ENCODE results near the gene PLXDC2.

Gene PLXDC2

DNA sequence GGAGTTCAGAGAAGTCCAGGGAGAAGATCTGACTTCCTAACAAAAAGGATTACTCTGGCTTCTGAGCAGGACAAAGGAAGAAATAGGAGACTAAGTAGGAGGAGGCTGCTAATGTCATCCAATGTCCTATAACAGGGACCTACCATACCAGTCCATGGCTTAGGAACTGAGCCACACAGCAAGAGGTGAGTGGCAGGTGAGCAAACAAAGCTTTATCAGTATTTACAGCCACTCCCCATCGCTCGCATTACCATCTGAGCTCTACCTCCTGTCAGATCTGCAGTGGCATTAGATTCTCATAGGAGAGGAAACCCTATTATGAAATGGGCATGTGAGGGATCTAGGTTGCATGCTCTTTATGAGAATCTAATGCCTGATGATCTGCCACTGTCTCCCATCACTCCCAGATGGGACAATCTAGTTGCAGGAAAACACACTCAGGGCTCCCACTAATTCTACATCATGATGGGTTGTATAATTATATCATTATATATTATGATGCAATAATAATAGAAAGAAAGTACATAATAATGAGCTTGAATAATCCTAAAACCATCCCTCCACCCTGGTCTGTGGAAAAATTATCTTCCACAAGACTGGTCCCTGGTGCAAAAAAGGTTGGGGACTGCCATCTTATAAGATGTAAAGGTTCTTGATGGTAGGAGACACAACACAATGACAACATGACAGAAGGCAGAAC, 487.4 kb downstream of the PLXDC2 start:
- no peak overlapping the region for H2AFZ ChIP-seq (ENCODE audit: low read depth, low read length)
- H3K27me3 ChIP-seq (ENCODE audit: insufficient read depth, low read length): no peaks in the 10 kb centered on the region
- no peak overlapping the region for H3K4me3 ChIP-seq (ENCODE audit: low read length)
- peaks cover 3% of the 10 kb centered on the region for H3K9me3 ChIP-seq (ENCODE audit: low read length)
- H3K4me1 ChIP-seq (ENCODE audit: insufficient read depth, low read length): peaks cover 9% of the 10 kb centered on the region
- no peaks in the 10 kb centered on the region for H3K36me3 ChIP-seq (ENCODE audit: insufficient read depth, low read length)

DNA sequence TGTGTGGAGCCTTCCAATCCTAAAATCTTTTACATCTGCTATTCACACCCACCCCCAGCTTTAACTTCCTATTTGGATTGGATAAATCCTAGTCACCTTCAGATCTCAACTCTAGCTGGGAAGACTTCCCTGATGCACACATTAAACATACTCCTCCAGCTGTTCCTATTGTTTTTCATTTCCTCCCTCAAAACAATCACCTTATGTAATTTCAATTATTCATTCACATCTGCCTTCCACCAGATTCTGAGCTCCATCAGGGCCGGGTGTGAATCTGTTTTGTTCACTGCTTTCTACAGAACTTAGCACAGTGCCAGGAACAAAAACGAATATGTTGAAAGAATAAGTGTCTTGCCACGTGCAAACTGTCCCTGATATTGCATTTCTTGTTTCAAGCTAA, 497.4 kb downstream of the PLXDC2 start:
- Histone ChIP-seq H3K9me3 (ENCODE audit: low read length) (peaks cover 11% of the 10 kb centered on the region), H3K4me1 (ENCODE audit: insufficient read depth, low read length) (no peaks in the 10 kb centered on the region), H3K27me3 (ENCODE audit: insufficient read depth, low read length) (no peaks in the 10 kb centered on the region), H3K4me3 (ENCODE audit: low read length) (no peak overlapping the region), H3K36me3 (ENCODE audit: insufficient read depth, low read length) (no peaks in the 10 kb centered on the region), H2AFZ (ENCODE audit: low read depth, low read length) (no peak overlapping the region)

DNA sequence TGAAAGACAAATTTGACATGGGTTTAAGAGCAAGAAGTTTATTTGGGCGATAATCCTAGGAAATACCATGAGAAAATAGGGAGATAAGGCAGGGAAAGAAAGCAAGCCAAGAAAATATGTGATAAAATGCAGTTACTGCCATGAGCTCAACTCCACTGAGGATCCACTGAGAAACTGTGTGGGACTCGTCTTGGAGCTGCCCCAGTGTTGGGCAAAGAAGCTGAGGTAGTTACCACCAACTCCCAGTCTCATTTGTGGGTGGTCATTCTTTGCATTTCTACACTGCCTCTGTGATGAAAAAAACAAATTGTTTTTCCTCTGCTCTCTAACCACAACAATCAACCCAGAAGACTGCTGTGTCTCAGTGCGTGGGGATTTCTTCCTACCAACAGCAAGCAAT, 498.2 kb downstream of the PLXDC2 start:
- H2AFZ ChIP-seq (ENCODE audit: low read depth, low read length): no peak overlapping the region
- no peak overlapping the region for H3K4me3 ChIP-seq (ENCODE audit: low read length)
- no peaks in the 10 kb centered on the region for H3K27me3 ChIP-seq (ENCODE audit: insufficient read depth, low read length)
- no peaks in the 10 kb centered on the region for H3K36me3 ChIP-seq (ENCODE audit: insufficient read depth, low read length)
- H3K9me3 ChIP-seq (ENCODE audit: low read length): peaks cover 11% of the 10 kb centered on the region
- H3K4me1 ChIP-seq (ENCODE audit: insufficient read depth, low read length): no peaks in the 10 kb centered on the region

DNA sequence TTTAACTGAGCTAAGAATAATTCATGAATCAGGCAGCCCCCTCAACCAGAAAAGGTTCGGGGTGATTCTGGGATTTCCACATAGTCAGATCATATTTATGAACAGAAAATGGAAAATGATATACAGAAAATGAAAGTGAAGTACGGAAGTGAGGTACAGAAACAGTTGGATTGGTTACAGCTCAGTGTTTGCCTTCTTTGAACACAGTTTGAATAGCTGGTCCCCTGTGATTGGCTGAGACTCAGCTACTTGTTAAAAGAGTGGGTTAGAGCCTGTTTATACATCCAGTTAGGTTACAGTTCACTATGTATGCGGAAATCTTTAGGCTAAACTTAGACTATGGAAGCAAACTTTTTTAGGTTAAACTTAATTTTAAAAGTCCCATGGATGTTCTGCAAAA, 511.7 kb downstream of the PLXDC2 start:
- Histone ChIP-seq H3K4me3 (ENCODE audit: low read length) (no peak overlapping the region), H3K27me3 (ENCODE audit: insufficient read depth, low read length) (no peaks in the 10 kb centered on the region), H3K4me1 (ENCODE audit: insufficient read depth, low read length) (peaks cover 10% of the 10 kb centered on the region), H3K36me3 (ENCODE audit: insufficient read depth, low read length) (no peaks in the 10 kb centered on the region), H2AFZ (ENCODE audit: low read depth, low read length) (no peak overlapping the region), H3K9me3 (ENCODE audit: low read length) (no peaks in the 10 kb centered on the region)

DNA sequence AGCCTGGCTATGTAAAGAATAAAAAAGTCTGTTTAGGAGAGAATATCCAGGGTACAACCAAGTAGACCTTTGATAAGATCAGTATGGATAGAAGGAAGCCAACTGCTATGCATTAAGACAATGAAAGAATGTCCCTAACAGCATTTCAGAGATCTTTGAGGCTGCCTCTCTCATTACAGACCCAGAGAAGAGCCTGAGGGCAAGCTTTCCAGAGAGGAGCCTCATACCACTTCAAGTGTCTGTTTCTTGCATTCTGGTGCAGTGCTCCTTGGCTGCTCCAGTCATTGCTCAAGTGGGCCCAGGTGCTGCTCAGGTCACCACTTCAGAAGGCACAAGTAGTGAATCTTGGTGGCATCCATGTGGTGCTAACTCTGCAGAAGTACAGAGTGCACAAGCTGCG, 514.0 kb downstream of the PLXDC2 start:
- no peak overlapping the region for H3K4me3 ChIP-seq (ENCODE audit: low read length)
- no peak overlapping the region for H2AFZ ChIP-seq (ENCODE audit: low read depth, low read length)
- H3K36me3 ChIP-seq (ENCODE audit: insufficient read depth, low read length): no peaks in the 10 kb centered on the region
- no peaks in the 10 kb centered on the region for H3K27me3 ChIP-seq (ENCODE audit: insufficient read depth, low read length)
- no peaks in the 10 kb centered on the region for H3K9me3 ChIP-seq (ENCODE audit: low read length)
- peaks cover 10% of the 10 kb centered on the region for H3K4me1 ChIP-seq (ENCODE audit: insufficient read depth, low read length)

DNA sequence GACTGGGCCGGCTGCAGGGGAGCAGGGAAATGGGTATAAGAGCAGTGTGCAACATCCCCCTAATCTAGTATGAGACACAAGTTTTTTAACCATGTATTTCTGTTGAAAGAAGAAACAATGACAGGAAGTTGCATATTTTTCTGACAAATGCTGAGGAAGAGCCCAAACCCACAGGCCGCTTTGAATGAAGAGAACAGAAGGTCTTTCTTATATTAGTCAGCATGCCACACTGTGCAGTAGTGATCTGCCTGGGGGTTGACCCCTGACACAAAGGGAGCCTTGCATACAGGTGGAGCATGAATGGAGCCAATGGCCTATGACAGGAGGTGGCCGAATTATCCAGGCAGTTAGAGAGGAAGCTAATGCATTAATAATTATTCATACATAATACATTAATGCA, 518.3 kb downstream of the PLXDC2 start:
- Histone ChIP-seq H3K36me3 (ENCODE audit: insufficient read depth, low read length) (no peaks in the 10 kb centered on the region), H2AFZ (ENCODE audit: low read depth, low read length) (no peak overlapping the region), H3K4me3 (ENCODE audit: low read length) (no peak overlapping the region), H3K4me1 (ENCODE audit: insufficient read depth, low read length) (peaks cover 10% of the 10 kb centered on the region), H3K9me3 (ENCODE audit: low read length) (no peaks in the 10 kb centered on the region), H3K27me3 (ENCODE audit: insufficient read depth, low read length) (no peaks in the 10 kb centered on the region)
